Osteocyte (in vitro differentiated cells): ENCODE data around the gene VGLL2. TPM values are rescaled to one million over a fixed set of nuclear protein-coding genes. Genes with fewer than 3 reads are reported as not detected.

Source experiments
- DNase-seq: peaks from one replicate; pipeline ENCODE4 v3.0.0; 2021; ENCODE audit warnings: mixed read lengths; ENCODE audit not compliant: unreplicated experiment; ENCODE audit errors: extremely low spot score
- H3K27ac Mint-ChIP-seq: one replicate; pipeline ENCODE4 v1.8.0; 2021; ENCODE audit warnings: mild to moderate bottlenecking, mixed read lengths; ENCODE audit not compliant: unreplicated experiment
- H3K27me3 Mint-ChIP-seq: one replicate; pipeline ENCODE4 v1.8.0; 2021; ENCODE audit warnings: mixed read lengths; ENCODE audit not compliant: unreplicated experiment
- H3K36me3 Mint-ChIP-seq: one replicate; pipeline ENCODE4 v1.8.0; 2021; ENCODE audit warnings: mixed read lengths; ENCODE audit not compliant: unreplicated experiment
- H3K4me1 Mint-ChIP-seq: one replicate; pipeline ENCODE4 v1.8.0; 2021; ENCODE audit warnings: mixed read lengths; ENCODE audit not compliant: unreplicated experiment
- H3K4me3 Mint-ChIP-seq: one replicate; pipeline ENCODE4 v1.8.0; 2021; ENCODE audit warnings: mild to moderate bottlenecking, moderate library complexity, mixed read lengths; ENCODE audit not compliant: unreplicated experiment
- H3K9me3 Mint-ChIP-seq: one replicate; pipeline ENCODE4 v1.8.0; 2021; ENCODE audit warnings: mixed read lengths; ENCODE audit not compliant: unreplicated experiment
- total RNA-seq: library from RNA; stranded (reverse); gene quantifications from 2 replicates; pipeline ENCODE4 v1.2.1, GENCODE V29; 2021
- TF ChIP-seq, protein P1 (sequence below): fragments of 200-600 bp; sonication (generic); IDR thresholded peaks from 2 replicates; pipeline ENCODE4 v1.5.0; 2021; ENCODE audit warnings: antibody characterized with exemption, mild to moderate bottlenecking, moderate library complexity

Gene VGLL2
- total RNA-seq, 1 donor from 2014 or later = not detected

DNA sequence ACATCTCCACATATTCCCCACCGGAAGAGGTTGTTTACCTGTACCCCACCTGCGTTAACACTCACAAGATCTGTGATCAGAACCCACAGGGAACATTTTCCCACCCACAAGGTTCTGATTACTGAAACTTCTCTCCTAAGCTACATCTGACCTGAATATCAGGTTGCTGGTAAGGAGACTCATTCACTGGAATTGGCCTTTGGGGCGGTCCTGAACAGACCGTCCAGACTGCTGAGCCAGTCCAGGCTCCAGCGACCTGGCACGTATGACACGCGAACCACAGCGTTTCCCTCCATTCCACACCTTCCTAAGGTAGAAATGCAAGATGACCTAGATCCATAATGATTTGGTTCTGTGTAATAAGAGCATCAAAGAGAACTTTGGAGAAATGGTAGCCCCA lies 9.8 kb downstream of the VGLL2 start:
- no peaks in the 10 kb centered on the region for H3K36me3 Mint-ChIP-seq
- DNase-seq = no peak
- peaks cover 62% of the 10 kb centered on the region for H3K27me3 Mint-ChIP-seq
- H3K4me3 Mint-ChIP-seq = no peak overlapping the region
- peaks cover 2% of the 10 kb centered on the region for H3K4me1 Mint-ChIP-seq
- TF ChIP-seq, protein P1, sequence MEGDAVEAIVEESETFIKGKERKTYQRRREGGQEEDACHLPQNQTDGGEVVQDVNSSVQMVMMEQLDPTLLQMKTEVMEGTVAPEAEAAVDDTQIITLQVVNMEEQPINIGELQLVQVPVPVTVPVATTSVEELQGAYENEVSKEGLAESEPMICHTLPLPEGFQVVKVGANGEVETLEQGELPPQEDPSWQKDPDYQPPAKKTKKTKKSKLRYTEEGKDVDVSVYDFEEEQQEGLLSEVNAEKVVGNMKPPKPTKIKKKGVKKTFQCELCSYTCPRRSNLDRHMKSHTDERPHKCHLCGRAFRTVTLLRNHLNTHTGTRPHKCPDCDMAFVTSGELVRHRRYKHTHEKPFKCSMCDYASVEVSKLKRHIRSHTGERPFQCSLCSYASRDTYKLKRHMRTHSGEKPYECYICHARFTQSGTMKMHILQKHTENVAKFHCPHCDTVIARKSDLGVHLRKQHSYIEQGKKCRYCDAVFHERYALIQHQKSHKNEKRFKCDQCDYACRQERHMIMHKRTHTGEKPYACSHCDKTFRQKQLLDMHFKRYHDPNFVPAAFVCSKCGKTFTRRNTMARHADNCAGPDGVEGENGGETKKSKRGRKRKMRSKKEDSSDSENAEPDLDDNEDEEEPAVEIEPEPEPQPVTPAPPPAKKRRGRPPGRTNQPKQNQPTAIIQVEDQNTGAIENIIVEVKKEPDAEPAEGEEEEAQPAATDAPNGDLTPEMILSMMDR = no peak
- H3K27ac Mint-ChIP-seq = no peak overlapping the region
- no peaks in the 10 kb centered on the region for H3K9me3 Mint-ChIP-seq

DNA sequence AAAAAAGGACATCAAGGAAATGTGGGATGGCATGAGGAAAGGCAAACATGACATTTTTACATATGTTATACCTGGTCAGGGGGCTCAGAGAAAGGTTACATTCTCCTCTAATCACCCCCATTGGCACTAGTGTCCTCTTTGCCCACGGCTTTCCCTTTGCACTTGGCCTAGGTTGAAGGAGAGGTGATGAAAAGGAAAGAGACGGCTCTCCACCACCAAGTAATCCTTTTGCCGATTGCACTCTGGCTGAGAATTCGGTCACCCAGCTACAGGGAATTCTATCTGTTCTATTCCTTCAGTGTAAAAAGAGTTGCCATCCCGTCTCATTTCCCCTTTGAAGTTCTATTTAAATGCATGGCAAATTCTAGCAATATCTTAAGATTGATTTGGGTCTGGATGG lies 10.4 kb downstream of the VGLL2 start:
- no peaks in the 10 kb centered on the region for H3K9me3 Mint-ChIP-seq
- DNase-seq = no peak
- H3K4me1 Mint-ChIP-seq = no peaks in the 10 kb centered on the region
- no peak overlapping the region for H3K27ac Mint-ChIP-seq
- peaks cover 65% of the 10 kb centered on the region for H3K27me3 Mint-ChIP-seq
- TF ChIP-seq, protein P1 = no peak
- no peak overlapping the region for H3K4me3 Mint-ChIP-seq
- no peaks in the 10 kb centered on the region for H3K36me3 Mint-ChIP-seq

DNA sequence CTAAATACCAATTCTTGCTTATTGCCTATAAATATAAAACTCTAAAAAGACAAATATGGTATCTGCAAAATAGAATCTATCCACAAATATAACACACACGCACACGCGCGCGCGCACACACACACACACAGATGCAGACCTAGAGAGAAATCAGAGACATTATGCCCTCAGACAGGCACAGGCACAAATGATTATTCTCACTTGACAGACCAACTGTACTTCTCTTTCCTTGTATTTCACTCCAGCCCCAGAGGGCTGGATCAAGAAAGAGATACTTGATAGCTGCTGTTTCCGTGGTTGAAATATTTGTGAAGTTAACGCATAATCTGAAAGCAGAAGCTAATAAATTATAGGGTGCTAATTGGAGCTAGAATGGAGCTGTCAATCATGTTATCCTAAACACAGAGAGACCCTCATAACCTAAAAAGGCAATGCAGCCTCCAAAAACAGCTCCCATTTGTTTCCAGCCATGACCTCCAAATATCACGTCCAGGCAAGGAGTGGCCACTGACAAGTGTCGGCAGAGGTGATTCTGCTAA lies 11.5 kb downstream of the VGLL2 start:
- H3K4me3 Mint-ChIP-seq = no peak overlapping the region
- H3K9me3 Mint-ChIP-seq = no peaks in the 10 kb centered on the region
- TF ChIP-seq, protein P1 = no peak
- no peak for DNase-seq
- no peaks in the 10 kb centered on the region for H3K4me1 Mint-ChIP-seq
- H3K27ac Mint-ChIP-seq = no peak overlapping the region
- no peaks in the 10 kb centered on the region for H3K36me3 Mint-ChIP-seq
- peaks cover 58% of the 10 kb centered on the region for H3K27me3 Mint-ChIP-seq

DNA sequence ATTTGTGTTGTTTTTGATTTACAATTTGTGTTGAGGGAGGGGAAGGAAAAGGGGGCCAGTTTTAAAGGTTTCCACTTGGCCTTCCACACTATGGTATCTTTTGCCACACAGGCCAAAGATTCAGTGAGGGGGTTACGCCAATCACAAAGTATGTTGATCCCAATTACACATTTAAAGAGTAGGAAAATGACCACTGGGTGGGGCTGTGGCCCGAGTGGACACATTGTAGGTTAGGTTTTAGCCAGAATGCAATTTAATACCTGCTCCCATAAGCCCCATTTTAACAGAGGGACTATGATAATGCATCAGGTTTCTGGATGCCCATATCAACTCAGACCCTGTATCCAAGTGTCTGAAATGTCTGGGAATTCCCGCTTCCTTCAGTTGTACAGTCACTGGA lies 15.6 kb downstream of the VGLL2 start:
- no peaks in the 10 kb centered on the region for H3K9me3 Mint-ChIP-seq

DNA sequence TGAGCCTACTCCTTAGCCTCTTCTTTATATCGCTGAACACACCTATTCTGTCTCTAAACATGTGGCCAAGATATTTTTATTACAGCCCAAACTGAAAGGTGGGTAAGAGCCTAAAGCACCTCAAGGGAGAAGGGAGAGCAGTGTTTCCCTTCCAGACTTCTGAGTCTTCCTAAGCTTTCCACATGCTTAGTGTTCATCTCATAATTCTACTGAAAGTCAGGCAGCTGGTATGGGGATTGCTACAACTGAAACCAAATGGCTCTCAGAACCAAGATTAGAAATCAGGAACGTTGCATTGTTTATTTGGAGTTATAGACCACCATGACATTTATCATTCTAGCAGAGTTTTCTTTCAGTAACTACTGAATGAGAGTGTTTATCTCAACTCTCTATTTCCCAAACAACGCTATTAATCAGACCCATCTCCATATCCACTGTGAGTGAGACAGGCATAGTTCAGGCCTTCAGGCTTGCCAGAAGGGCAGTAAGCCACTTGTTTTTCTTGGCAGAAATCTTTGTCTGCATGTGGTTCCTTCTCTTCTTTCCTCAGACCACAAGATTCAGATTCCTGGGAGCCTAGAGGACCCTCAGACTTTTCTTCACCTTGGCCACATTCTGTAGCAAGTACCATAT lies 22.8 kb downstream of the VGLL2 start:
- DNase-seq = no peak
- Mint-ChIP-seq H3K27ac (no peak overlapping the region), H3K4me3 (no peak overlapping the region), H3K4me1 (no peaks in the 10 kb centered on the region), H3K27me3 (peaks cover 2% of the 10 kb centered on the region), H3K9me3 (no peaks in the 10 kb centered on the region), H3K36me3 (no peaks in the 10 kb centered on the region)
- TF ChIP-seq, protein P1 = no peak

More for the DNA sequence above, 15.6 kb downstream of the VGLL2 start:
- TF ChIP-seq, protein P1 = peak; percentile 14
- DNase-seq = no peak
- H3K27me3 Mint-ChIP-seq = peaks cover 20% of the 10 kb centered on the region
- H3K4me1 Mint-ChIP-seq = no peaks in the 10 kb centered on the region
- no peak overlapping the region for H3K27ac Mint-ChIP-seq
- H3K36me3 Mint-ChIP-seq = no peaks in the 10 kb centered on the region
- no peak overlapping the region for H3K4me3 Mint-ChIP-seq
